H9 (cell line): ENCODE measurements around the gene PPP2R3A. TPM values are rescaled to one million over a fixed set of nuclear protein-coding genes. Genes with fewer than 3 reads are reported as not detected.

ENCODE experiments used
- DNase-seq: peaks from one replicate; pipeline ENCODE4 v3.0.0-alpha.2; 2017
- H2AFZ ChIP-seq: one replicate; pipeline ENCODE4 v1.6.1; 2013; ENCODE audit warnings: mild to moderate bottlenecking, low read length, control low read depth, moderate library complexity
- H2AK5ac ChIP-seq: 2 replicates; pipeline ENCODE4 v1.6.1; 2013; ENCODE audit warnings: low read length, control low read depth, mixed read lengths; ENCODE audit not compliant: insufficient read length
- H2BK120ac ChIP-seq: one replicate; pipeline ENCODE4 v1.6.1; 2013; ENCODE audit warnings: low read depth, mild to moderate bottlenecking, low read length, control low read depth, inconsistent platforms; ENCODE audit not compliant: poor library complexity, severe bottlenecking
- H2BK12ac ChIP-seq: 2 replicates; pipeline ENCODE4 v1.6.1; 2013; ENCODE audit warnings: low read length, control low read depth, mixed read lengths, low read depth; ENCODE audit not compliant: insufficient read length
- H2BK15ac ChIP-seq: 2 replicates; pipeline ENCODE4 v1.6.1; 2013; ENCODE audit warnings: low read depth, low read length, control low read depth
- H2BK20ac ChIP-seq: one replicate; pipeline ENCODE4 v1.6.1; 2013; ENCODE audit warnings: low read depth, mild to moderate bottlenecking, low read length, control low read depth, inconsistent platforms; ENCODE audit not compliant: poor library complexity, severe bottlenecking
- H2BK5ac ChIP-seq: 2 replicates; pipeline ENCODE4 v1.6.1; 2013; ENCODE audit warnings: low read length, control low read depth, mixed read lengths; ENCODE audit not compliant: insufficient read length
- H3K14ac ChIP-seq: 2 replicates; pipeline ENCODE4 v1.6.1; 2013; ENCODE audit warnings: low read length, control low read depth; ENCODE audit not compliant: insufficient read depth
- H3K18ac ChIP-seq: 2 replicates; pipeline ENCODE4 v1.6.1; 2013; ENCODE audit warnings: low read depth, mild to moderate bottlenecking, mixed read lengths, low read length, control low read depth; ENCODE audit not compliant: insufficient read length
- H3K23ac ChIP-seq: 2 replicates; pipeline ENCODE4 v1.6.1; 2013; ENCODE audit warnings: low read length, control low read depth, mixed read lengths, low read depth; ENCODE audit not compliant: insufficient read length
- H3K23me2 ChIP-seq: 2 replicates; pipeline ENCODE4 v1.6.1; 2013; ENCODE audit warnings: low read depth, mild to moderate bottlenecking, mixed read lengths, low read length, control low read depth; ENCODE audit not compliant: insufficient read length, poor library complexity, severe bottlenecking
- H3K27ac ChIP-seq: 2 replicates; pipeline ENCODE4 v1.5.1; 2013; ENCODE audit warnings: low read length, control low read depth, mixed read lengths, low read depth; ENCODE audit not compliant: insufficient read length
- H3K27me3 ChIP-seq: 2 replicates; pipeline ENCODE4 v1.6.1; 2013; ENCODE audit warnings: low read length, control low read depth, inconsistent platforms; ENCODE audit not compliant: insufficient read depth
- H3K4ac ChIP-seq: 2 replicates; pipeline ENCODE4 v1.6.1; 2013; ENCODE audit warnings: low read depth, mild to moderate bottlenecking, control low read depth, inconsistent platforms, low read length, moderate library complexity
- H3K4me1 ChIP-seq: 2 replicates; pipeline ENCODE4 v1.6.1; 2013; ENCODE audit warnings: low read length, control low read depth, inconsistent platforms; ENCODE audit not compliant: insufficient read depth
- H3K4me2 ChIP-seq: 2 replicates; pipeline ENCODE4 v1.6.1; 2013; ENCODE audit warnings: low read length, control low read depth, mixed read lengths; ENCODE audit not compliant: insufficient read length, insufficient read depth
- H3K56ac ChIP-seq: 2 replicates; pipeline ENCODE4 v1.6.1; 2013; ENCODE audit warnings: low read depth, mild to moderate bottlenecking, mixed read lengths, low read length, control low read depth; ENCODE audit not compliant: insufficient read length
- H3K79me1 ChIP-seq: 2 replicates; pipeline ENCODE4 v1.6.1; 2013; ENCODE audit warnings: low read depth, mild to moderate bottlenecking, moderate library complexity, low read length, control low read depth, inconsistent platforms; ENCODE audit not compliant: insufficient read depth, poor library complexity, severe bottlenecking
- H3K79me2 ChIP-seq: 2 replicates; pipeline ENCODE4 v1.6.1; 2013; ENCODE audit warnings: low read length, control low read depth, inconsistent platforms; ENCODE audit not compliant: insufficient read depth
- H3K9ac ChIP-seq: 2 replicates; pipeline ENCODE4 v1.6.1; 2013; ENCODE audit warnings: low read length, control low read depth, mixed read lengths; ENCODE audit not compliant: insufficient read length; ENCODE audit errors: extremely low read depth
- H3K9me3 ChIP-seq: one replicate; pipeline ENCODE4 v1.6.1; 2013; ENCODE audit warnings: low read depth, low read length, inconsistent platforms; ENCODE audit not compliant: control insufficient read depth
- H3T11ph ChIP-seq: one replicate; pipeline ENCODE4 v1.6.1; 2013; ENCODE audit warnings: mild to moderate bottlenecking, low read length, control low read depth, inconsistent platforms
- H4K20me1 ChIP-seq: one replicate; pipeline ENCODE4 v1.6.1; 2013; ENCODE audit not compliant: control insufficient read depth, insufficient read length, insufficient read depth
- H4K5ac ChIP-seq: 2 replicates; pipeline ENCODE4 v1.6.1; 2013; ENCODE audit warnings: low read depth, mild to moderate bottlenecking, mixed read lengths, low read length, control low read depth; ENCODE audit not compliant: insufficient read length
- H4K8ac ChIP-seq: replicated peaks from 2 replicates; pipeline ENCODE4 v1.6.1; 2013; ENCODE audit warnings: low read length, control low read depth, mixed read lengths, low read depth; ENCODE audit not compliant: insufficient read length
- H4K91ac ChIP-seq: 2 replicates; pipeline ENCODE4 v1.6.1; 2013; ENCODE audit warnings: low read depth, mild to moderate bottlenecking, moderate library complexity, mixed read lengths, low read length, control low read depth; ENCODE audit not compliant: insufficient read length
- H3K27ac Mint-ChIP-seq, 3 experiments: 2 replicates in 2 of 3; 3 replicates in 1 of 3; pipeline ENCODE4 v1.8.0; 2020 to 2021; ENCODE audit warnings: mixed read lengths in 3 of 3, mild to moderate bottlenecking in 1 of 3, moderate library complexity in 1 of 3
- H3K27me3 Mint-ChIP-seq: 2 replicates; pipeline ENCODE4 v1.8.0; 2021; ENCODE audit warnings: low read depth, mild to moderate bottlenecking, moderate library complexity, mixed read lengths
- H3K36me3 Mint-ChIP-seq, 3 experiments: 2 replicates in 2 of 3; 3 replicates in 1 of 3; pipeline ENCODE4 v1.8.0; 2020 to 2021; ENCODE audit warnings: low read depth in 3 of 3, mixed read lengths in 3 of 3; ENCODE audit not compliant: insufficient read depth in 1 of 3
- H3K4me1 Mint-ChIP-seq, 2 experiments: 2 replicates each; pipeline ENCODE4 v1.8.0; 2020; ENCODE audit warnings: mixed read lengths in 2 of 2
- H3K4me3 Mint-ChIP-seq, 2 experiments: 2 replicates in 1 of 2; 3 replicates in 1 of 2; pipeline ENCODE4 v1.8.0; 2020 to 2021; ENCODE audit warnings: mild to moderate bottlenecking in 2 of 2, mixed read lengths in 2 of 2, moderate library complexity in 1 of 2
- H3K9me3 Mint-ChIP-seq, 2 experiments: 2 replicates in 1 of 2; 3 replicates in 1 of 2; pipeline ENCODE4 v1.8.0; 2020; ENCODE audit warnings: mild to moderate bottlenecking in 2 of 2, mixed read lengths in 2 of 2, moderate library complexity in 1 of 2
- WGBS: extraction: QIAGEN DNeasy Blood & Tissue Kit; methylation state at CpG from one replicate; pipeline ENCODE4 v1.1.7; 2013; ENCODE audit warnings: missing lambda C conversion rate, low lambda C conversion rate, mixed read lengths; ENCODE audit not compliant: insufficient read length; ENCODE audit errors: extremely low coverage; 5-methylcytosine and 5-hydroxymethylcytosine counted together
- total RNA-seq: library from RNA; stranded (reverse); gene quantifications from 2 replicates; pipeline ENCODE4 v1.2.1, GENCODE V29; 2021
- TF ChIP-seq, protein P1 (sequence below): fragments of 200-600 bp; sonication (generic); conservative IDR thresholded peaks from 3 replicates; pipeline ENCODE4 v1.8.0; 2021; ENCODE audit warnings: antibody characterized with exemption, mild to moderate bottlenecking

The PPP2R3A gene
- total RNA-seq, 1 experiment from 2014 or later: 12.4 TPM

DNA sequence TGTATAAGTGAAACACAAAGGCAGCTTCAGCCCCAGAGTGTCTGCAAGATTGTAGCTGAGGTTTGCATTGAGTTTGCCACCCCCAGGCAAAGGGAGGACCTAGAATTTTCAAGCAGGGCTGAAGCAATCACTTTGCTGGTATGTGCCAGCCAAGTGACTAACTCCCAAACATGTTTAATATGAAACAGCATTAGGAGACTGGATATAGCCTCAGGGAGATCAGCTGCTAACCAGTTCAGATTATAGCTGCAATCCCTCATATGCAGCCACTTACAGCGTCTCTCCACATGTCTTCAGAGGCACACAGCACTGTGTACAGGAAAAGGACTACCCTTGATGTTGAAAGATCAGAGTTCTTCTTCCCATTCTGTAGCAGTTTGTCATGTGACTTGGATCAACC lies 38.4 kb upstream of the PPP2R3A start:
- H3K79me2 ChIP-seq: no peaks in the 10 kb centered on the region
- no peaks in the 10 kb centered on the region for H3K36me3 Mint-ChIP-seq
- TF ChIP-seq, protein P1, sequence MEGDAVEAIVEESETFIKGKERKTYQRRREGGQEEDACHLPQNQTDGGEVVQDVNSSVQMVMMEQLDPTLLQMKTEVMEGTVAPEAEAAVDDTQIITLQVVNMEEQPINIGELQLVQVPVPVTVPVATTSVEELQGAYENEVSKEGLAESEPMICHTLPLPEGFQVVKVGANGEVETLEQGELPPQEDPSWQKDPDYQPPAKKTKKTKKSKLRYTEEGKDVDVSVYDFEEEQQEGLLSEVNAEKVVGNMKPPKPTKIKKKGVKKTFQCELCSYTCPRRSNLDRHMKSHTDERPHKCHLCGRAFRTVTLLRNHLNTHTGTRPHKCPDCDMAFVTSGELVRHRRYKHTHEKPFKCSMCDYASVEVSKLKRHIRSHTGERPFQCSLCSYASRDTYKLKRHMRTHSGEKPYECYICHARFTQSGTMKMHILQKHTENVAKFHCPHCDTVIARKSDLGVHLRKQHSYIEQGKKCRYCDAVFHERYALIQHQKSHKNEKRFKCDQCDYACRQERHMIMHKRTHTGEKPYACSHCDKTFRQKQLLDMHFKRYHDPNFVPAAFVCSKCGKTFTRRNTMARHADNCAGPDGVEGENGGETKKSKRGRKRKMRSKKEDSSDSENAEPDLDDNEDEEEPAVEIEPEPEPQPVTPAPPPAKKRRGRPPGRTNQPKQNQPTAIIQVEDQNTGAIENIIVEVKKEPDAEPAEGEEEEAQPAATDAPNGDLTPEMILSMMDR: no peak
- H4K20me1 ChIP-seq: no peaks in the 10 kb centered on the region
- H3K23me2 ChIP-seq: no peaks in the 10 kb centered on the region
- no CpG with 5 or more reads among the region's 1 CpG for WGBS
- no peaks in the 10 kb centered on the region for H3K9me3 Mint-ChIP-seq
- H2BK20ac ChIP-seq: no peak overlapping the region
- H3K14ac ChIP-seq: no peak overlapping the region
- peaks cover 9 to 11% of the 10 kb centered on the region in 2 experiments for H3K4me1 Mint-ChIP-seq
- H3T11ph ChIP-seq: no peak overlapping the region
- H3K56ac ChIP-seq: no peak overlapping the region
- no peaks in the 10 kb centered on the region for H3K79me1 ChIP-seq
- H2BK120ac ChIP-seq: no peak overlapping the region
- H3K27ac ChIP-seq: no peak overlapping the region
- no peaks in the 10 kb centered on the region for H3K9me3 ChIP-seq
- no peak overlapping the region for H3K27ac Mint-ChIP-seq
- H2AFZ ChIP-seq: no peak overlapping the region
- no peak overlapping the region for H3K23ac ChIP-seq
- no peak for DNase-seq
- H2BK12ac ChIP-seq: no peak overlapping the region
- no peak overlapping the region for H2AK5ac ChIP-seq
- no peak overlapping the region for H3K9ac ChIP-seq
- H3K4ac ChIP-seq: no peak overlapping the region
- H2BK15ac ChIP-seq: no peak overlapping the region
- no peaks in the 10 kb centered on the region for H3K4me1 ChIP-seq
- H3K18ac ChIP-seq: no peak overlapping the region
- peaks cover 2% of the 10 kb centered on the region; the same call in 1 of the 2 replicates for H3K27me3 Mint-ChIP-seq
- no peak overlapping the region for H3K4me3 Mint-ChIP-seq
- H3K27me3 ChIP-seq: no peaks in the 10 kb centered on the region
- H4K8ac ChIP-seq: no peak overlapping the region
- H2BK5ac ChIP-seq: no peak overlapping the region
- no peak overlapping the region for H4K91ac ChIP-seq
- no peak overlapping the region for H4K5ac ChIP-seq
- H3K4me2 ChIP-seq: no peak overlapping the region
